WTC11 (cell line): ENCODE data around the gene DOCK1. TPM values are rescaled to one million over a fixed set of nuclear protein-coding genes. Genes with fewer than 3 reads are reported as not detected.

Experiments
- ATAC-seq: fragments of 200-7000 bp; cut with Tn5 transposase; 2 replicates; pipeline ENCODE4 v1.10.0; 2021; ENCODE audit warnings: mild to moderate bottlenecking, moderate library complexity
- CTCF ChIA-PET: fragments of 300-600 bp; sonication (Branson Sonifier 250); formaldehyde crosslinking; loops from one replicate; lab custom pipeline; 2021; ENCODE audit warnings: antibody characterized with exemption; lab: Charles Lee
- POLR2A ChIA-PET: fragments of 350-600 bp; sonication (Branson Sonifier 250); formaldehyde crosslinking; loops from one replicate; lab custom pipeline; 2021; ENCODE audit warnings: antibody characterized with exemption; lab: Charles Lee
- DNase-seq: peaks from one replicate; pipeline ENCODE4 v3.0.0; 2021; ENCODE audit warnings: low spot score
- H3K27ac Mint-ChIP-seq: 2 replicates; pipeline ENCODE4 v1.8.0; 2021; ENCODE audit warnings: mixed read lengths
- H3K27me3 Mint-ChIP-seq: 2 replicates; pipeline ENCODE4 v1.8.0; 2021; ENCODE audit warnings: low read depth, mild to moderate bottlenecking, moderate library complexity, mixed read lengths
- H3K36me3 Mint-ChIP-seq: 2 replicates; pipeline ENCODE4 v1.8.0; 2021; ENCODE audit warnings: mixed read lengths
- H3K4me1 Mint-ChIP-seq: 2 replicates; pipeline ENCODE4 v1.8.0; 2022; ENCODE audit warnings: mixed read lengths
- H3K4me3 Mint-ChIP-seq: 2 replicates; pipeline ENCODE4 v1.8.0; 2021; ENCODE audit warnings: mild to moderate bottlenecking, moderate library complexity, mixed read lengths
- H3K9me3 Mint-ChIP-seq: 2 replicates; pipeline ENCODE4 v1.8.0; 2021; ENCODE audit warnings: mixed read lengths
- ELF4 ChIP-seq: sonication (generic); formaldehyde crosslinking; IDR thresholded peaks from 2 replicates; pipeline ENCODE4 v1.8.1; 2022; ENCODE audit warnings: low read depth, mild to moderate bottlenecking, moderate library complexity, missing genetic modification reagents
- ESRRA ChIP-seq: sonication (generic); formaldehyde crosslinking; IDR thresholded peaks from 2 replicates; pipeline ENCODE4 v1.8.1; 2022; ENCODE audit warnings: mild to moderate bottlenecking, missing genetic modification reagents, borderline replicate concordance
- FOXJ3 ChIP-seq: sonication (generic); formaldehyde crosslinking; IDR thresholded peaks from 2 replicates; pipeline ENCODE4 v1.9.0; 2021; ENCODE audit warnings: missing genetic modification reagents, mild to moderate bottlenecking, borderline replicate concordance
- FOXK1 ChIP-seq: sonication (generic); formaldehyde crosslinking; IDR thresholded peaks from 2 replicates; pipeline ENCODE4 v1.8.0; 2022; ENCODE audit warnings: mild to moderate bottlenecking, moderate library complexity, missing genetic modification reagents
- FOXP1 ChIP-seq: sonication (generic); formaldehyde crosslinking; IDR thresholded peaks from 2 replicates; pipeline ENCODE4 v1.8.0; 2022; ENCODE audit warnings: missing genetic modification reagents, mild to moderate bottlenecking, moderate library complexity, borderline replicate concordance
- GABPB1 ChIP-seq: sonication (generic); formaldehyde crosslinking; IDR thresholded peaks from 2 replicates; pipeline ENCODE4 v1.8.1; 2023; ENCODE audit warnings: mild to moderate bottlenecking, missing genetic modification reagents
- GRHL2 ChIP-seq: fragments of 250-450 bp; sonication (Bioruptor Pico); IDR thresholded peaks from 2 replicates; pipeline ENCODE4 v1.8.0; 2022; ENCODE audit warnings: mild to moderate bottlenecking, moderate library complexity; ENCODE audit not compliant: insufficient replicate concordance, severe bottlenecking
- KAT7 ChIP-seq: sonication (generic); formaldehyde crosslinking; IDR thresholded peaks from 2 replicates; pipeline ENCODE4 v1.8.1; 2023; ENCODE audit warnings: missing genetic modification reagents, mild to moderate bottlenecking, borderline replicate concordance
- NFE2L1 ChIP-seq: sonication (generic); formaldehyde crosslinking; IDR thresholded peaks from 2 replicates; pipeline ENCODE4 v1.8.1; 2023; ENCODE audit warnings: missing genetic modification reagents
- OVOL2 ChIP-seq: fragments of 250-450 bp; sonication (Bioruptor Pico); IDR thresholded peaks from 2 replicates; pipeline ENCODE4 v1.9.0; 2021; ENCODE audit warnings: mild to moderate bottlenecking, borderline replicate concordance
- ZNF263 ChIP-seq: sonication (generic); formaldehyde crosslinking; IDR thresholded peaks from 2 replicates; pipeline ENCODE4 v1.8.1; 2022; ENCODE audit warnings: low read depth, mild to moderate bottlenecking, moderate library complexity, missing genetic modification reagents
- total RNA-seq: library from RNA; stranded (reverse); gene quantifications from 3 replicates; pipeline ENCODE4 v1.2.3, GENCODE V29; 2021
- TF ChIP-seq, protein P1 (sequence below): sonication (generic); formaldehyde crosslinking; IDR thresholded peaks from 2 replicates; pipeline ENCODE4 v1.8.1; 2023; ENCODE audit warnings: mild to moderate bottlenecking, missing genetic modification reagents, moderate library complexity
- TF ChIP-seq, protein P2 (sequence below): sonication (generic); formaldehyde crosslinking; IDR thresholded peaks from 2 replicates; pipeline ENCODE4 v1.8.1; 2022; ENCODE audit warnings: mild to moderate bottlenecking, missing genetic modification reagents, moderate library complexity, borderline replicate concordance
- TF ChIP-seq, protein P3 (sequence below): fragments of 250-450 bp; sonication (Bioruptor Pico); IDR thresholded peaks from 2 replicates; pipeline ENCODE4 v1.9.0; 2021; ENCODE audit warnings: mild to moderate bottlenecking
- TF ChIP-seq, protein P4 (sequence below): sonication (generic); formaldehyde crosslinking; IDR thresholded peaks from 2 replicates; pipeline ENCODE4 v1.8.1; 2022; ENCODE audit warnings: low read depth, mild to moderate bottlenecking, moderate library complexity, missing genetic modification reagents, borderline replicate concordance
- TF ChIP-seq, protein P5 (sequence below): sonication (generic); formaldehyde crosslinking; IDR thresholded peaks from 2 replicates; pipeline ENCODE4 v1.8.0; 2023; ENCODE audit warnings: missing genetic modification reagents
- TF ChIP-seq, protein P6 (sequence below): fragments of 250-450 bp; sonication (Bioruptor Pico); IDR thresholded peaks from 2 replicates; pipeline ENCODE4 v1.8.0; 2021; ENCODE audit warnings: mild to moderate bottlenecking
- TF ChIP-seq, protein P7 (sequence below): sonication (generic); formaldehyde crosslinking; IDR thresholded peaks from 2 replicates; pipeline ENCODE4 v1.8.1; 2022; ENCODE audit warnings: missing genetic modification reagents, borderline replicate concordance

The DOCK1 gene
- total RNA-seq, 1 experiment from 2014 or later = 52.1 TPM

DNA sequence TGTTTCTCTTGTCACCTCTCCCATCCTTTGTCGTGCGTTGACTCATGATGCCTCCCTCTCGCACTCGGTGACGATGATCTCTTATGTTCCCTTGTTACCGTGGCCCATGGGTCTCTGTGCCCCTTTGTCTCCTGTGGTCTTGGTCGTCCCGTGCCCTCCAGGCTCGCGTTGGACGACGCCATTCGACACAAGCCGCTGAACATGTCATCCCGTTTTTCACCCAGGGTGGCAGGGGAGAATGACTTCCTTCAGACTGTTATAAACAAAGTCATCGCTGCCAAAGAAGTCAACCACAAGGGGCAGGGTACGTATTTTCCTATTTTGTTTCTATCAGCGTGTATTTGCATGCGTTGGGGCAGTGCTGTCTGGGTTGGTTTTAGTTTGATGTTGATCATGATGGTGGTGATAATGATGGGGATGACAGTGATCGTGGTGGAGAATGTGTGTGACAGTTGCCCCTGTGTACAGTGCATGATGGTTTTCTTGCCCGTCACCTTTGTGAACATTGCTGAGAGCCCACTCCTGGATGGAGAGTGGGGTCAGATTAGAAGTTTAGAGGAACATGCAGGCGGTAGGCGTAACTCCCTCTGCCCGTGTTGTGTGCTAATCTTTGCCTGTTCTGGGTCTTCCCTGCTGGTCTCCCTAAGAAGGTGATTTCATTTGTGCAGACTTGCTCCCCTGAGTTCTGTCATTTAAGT is 107.0 kb downstream of the DOCK1 start:
- Mint-ChIP-seq H3K4me3 (no peak overlapping the region), H3K27me3 (no peaks in the 10 kb centered on the region), H3K4me1 (peaks cover 17% of the 10 kb centered on the region), H3K9me3 (no peaks in the 10 kb centered on the region), H3K36me3 (peaks cover 33% of the 10 kb centered on the region), H3K27ac (peak overlapping the region; percentile 63)
- CTCF ChIA-PET = no interaction called here
- ATAC-seq (no peak), DNase-seq (no peak)
- no peak for TF ChIP-seq OVOL2
- TF ChIP-seq, protein P1, sequence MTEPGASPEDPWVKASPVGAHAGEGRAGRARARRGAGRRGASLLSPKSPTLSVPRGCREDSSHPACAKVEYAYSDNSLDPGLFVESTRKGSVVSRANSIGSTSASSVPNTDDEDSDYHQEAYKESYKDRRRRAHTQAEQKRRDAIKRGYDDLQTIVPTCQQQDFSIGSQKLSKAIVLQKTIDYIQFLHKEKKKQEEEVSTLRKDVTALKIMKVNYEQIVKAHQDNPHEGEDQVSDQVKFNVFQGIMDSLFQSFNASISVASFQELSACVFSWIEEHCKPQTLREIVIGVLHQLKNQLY (CRISPR knock-in tag) = no peak
- TF ChIP-seq, protein P2, sequence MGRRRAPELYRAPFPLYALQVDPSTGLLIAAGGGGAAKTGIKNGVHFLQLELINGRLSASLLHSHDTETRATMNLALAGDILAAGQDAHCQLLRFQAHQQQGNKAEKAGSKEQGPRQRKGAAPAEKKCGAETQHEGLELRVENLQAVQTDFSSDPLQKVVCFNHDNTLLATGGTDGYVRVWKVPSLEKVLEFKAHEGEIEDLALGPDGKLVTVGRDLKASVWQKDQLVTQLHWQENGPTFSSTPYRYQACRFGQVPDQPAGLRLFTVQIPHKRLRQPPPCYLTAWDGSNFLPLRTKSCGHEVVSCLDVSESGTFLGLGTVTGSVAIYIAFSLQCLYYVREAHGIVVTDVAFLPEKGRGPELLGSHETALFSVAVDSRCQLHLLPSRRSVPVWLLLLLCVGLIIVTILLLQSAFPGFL (CRISPR knock-in tag) = no peak
- TF ChIP-seq, protein P3, sequence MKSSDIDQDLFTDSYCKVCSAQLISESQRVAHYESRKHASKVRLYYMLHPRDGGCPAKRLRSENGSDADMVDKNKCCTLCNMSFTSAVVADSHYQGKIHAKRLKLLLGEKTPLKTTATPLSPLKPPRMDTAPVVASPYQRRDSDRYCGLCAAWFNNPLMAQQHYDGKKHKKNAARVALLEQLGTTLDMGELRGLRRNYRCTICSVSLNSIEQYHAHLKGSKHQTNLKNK (CRISPR knock-in tag) = no peak
- TF ChIP-seq FOXK1 (CRISPR knock-in tag) = no peak
- TF ChIP-seq, protein P4, sequence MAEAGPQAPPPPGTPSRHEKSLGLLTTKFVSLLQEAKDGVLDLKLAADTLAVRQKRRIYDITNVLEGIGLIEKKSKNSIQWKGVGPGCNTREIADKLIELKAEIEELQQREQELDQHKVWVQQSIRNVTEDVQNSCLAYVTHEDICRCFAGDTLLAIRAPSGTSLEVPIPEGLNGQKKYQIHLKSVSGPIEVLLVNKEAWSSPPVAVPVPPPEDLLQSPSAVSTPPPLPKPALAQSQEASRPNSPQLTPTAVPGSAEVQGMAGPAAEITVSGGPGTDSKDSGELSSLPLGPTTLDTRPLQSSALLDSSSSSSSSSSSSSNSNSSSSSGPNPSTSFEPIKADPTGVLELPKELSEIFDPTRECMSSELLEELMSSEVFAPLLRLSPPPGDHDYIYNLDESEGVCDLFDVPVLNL (CRISPR knock-in tag) = no peak
- no peak for TF ChIP-seq NFE2L1 (CRISPR knock-in tag)
- TF ChIP-seq, protein P5, sequence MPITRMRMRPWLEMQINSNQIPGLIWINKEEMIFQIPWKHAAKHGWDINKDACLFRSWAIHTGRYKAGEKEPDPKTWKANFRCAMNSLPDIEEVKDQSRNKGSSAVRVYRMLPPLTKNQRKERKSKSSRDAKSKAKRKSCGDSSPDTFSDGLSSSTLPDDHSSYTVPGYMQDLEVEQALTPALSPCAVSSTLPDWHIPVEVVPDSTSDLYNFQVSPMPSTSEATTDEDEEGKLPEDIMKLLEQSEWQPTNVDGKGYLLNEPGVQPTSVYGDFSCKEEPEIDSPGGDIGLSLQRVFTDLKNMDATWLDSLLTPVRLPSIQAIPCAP (CRISPR knock-in tag) = no peak
- no peak for TF ChIP-seq FOXJ3 (CRISPR knock-in tag)
- no peak for TF ChIP-seq ESRRA (CRISPR knock-in tag)
- no peak for TF ChIP-seq ZNF263 (CRISPR knock-in tag)
- TF ChIP-seq, protein P6, sequence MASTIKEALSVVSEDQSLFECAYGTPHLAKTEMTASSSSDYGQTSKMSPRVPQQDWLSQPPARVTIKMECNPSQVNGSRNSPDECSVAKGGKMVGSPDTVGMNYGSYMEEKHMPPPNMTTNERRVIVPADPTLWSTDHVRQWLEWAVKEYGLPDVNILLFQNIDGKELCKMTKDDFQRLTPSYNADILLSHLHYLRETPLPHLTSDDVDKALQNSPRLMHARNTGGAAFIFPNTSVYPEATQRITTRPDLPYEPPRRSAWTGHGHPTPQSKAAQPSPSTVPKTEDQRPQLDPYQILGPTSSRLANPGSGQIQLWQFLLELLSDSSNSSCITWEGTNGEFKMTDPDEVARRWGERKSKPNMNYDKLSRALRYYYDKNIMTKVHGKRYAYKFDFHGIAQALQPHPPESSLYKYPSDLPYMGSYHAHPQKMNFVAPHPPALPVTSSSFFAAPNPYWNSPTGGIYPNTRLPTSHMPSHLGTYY (CRISPR knock-in tag) = no peak
- TF ChIP-seq GRHL2 (CRISPR knock-in tag) = no peak
- TF ChIP-seq, protein P7, sequence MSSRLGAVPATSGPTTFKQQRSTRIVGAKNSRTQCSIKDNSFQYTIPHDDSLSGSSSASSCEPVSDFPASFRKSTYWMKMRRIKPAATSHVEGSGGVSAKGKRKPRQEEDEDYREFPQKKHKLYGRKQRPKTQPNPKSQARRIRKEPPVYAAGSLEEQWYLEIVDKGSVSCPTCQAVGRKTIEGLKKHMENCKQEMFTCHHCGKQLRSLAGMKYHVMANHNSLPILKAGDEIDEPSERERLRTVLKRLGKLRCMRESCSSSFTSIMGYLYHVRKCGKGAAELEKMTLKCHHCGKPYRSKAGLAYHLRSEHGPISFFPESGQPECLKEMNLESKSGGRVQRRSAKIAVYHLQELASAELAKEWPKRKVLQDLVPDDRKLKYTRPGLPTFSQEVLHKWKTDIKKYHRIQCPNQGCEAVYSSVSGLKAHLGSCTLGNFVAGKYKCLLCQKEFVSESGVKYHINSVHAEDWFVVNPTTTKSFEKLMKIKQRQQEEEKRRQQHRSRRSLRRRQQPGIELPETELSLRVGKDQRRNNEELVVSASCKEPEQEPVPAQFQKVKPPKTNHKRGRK (CRISPR knock-in tag) = no peak
- POLR2A ChIA-PET = interaction anchor here (0.7 kb wide), 1 partner anchor 280 kb away, joined by 3 read pairs; no protein-coding TSS in a partner anchor

DNA sequence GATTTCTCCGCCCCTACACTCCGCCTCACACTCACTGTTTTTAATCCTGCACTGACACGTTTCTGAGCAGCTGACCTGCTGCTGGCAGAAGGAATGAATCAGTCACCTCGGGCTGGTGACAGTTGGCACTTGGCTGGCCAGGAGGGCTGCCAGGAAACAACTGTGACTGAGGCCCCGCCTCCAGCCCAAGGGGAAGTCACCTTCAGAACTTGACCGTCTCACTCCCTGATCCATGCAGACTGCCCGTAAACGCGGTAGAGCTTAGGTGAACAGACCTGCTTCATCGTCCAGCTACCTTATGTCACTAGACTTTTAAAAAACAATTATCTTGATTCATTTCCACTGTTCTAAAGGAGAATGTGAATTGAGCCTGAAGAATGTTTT is 107.5 kb downstream of the DOCK1 start:
- ATAC-seq = no peak
- Mint-ChIP-seq H3K4me1 (peaks cover 17% of the 10 kb centered on the region), H3K27me3 (no peaks in the 10 kb centered on the region), H3K36me3 (peaks cover 27% of the 10 kb centered on the region), H3K4me3 (no peak overlapping the region), H3K27ac (peak overlapping the region; percentile 63), H3K9me3 (no peaks in the 10 kb centered on the region)
- DNase-seq = no peak
- POLR2A ChIA-PET = interaction anchor here (0.7 kb wide), 1 partner anchor 279 kb away, joined by 3 read pairs; no protein-coding TSS in a partner anchor
- CTCF ChIA-PET = interaction anchor here (1.2 kb wide), 1 partner anchor 16 kb away, joined by 3 read pairs; no protein-coding TSS in a partner anchor
- TF ChIP-seq GABPB1 (CRISPR knock-in tag) = no peak
- no peak for TF ChIP-seq ELF4
- TF ChIP-seq KAT7 = no peak
- TF ChIP-seq FOXP1 (CRISPR knock-in tag) = no peak
